Caco-2 (cell line): ENCODE data around the gene LYSMD2. TPM values are rescaled to one million over a fixed set of nuclear protein-coding genes. Genes with fewer than 3 reads are reported as not detected.

ENCODE experiments used
- BruUV-seq: library from RNA; stranded (reverse); fragments of 400-500 nt; replicated peaks from 2 replicates; lab custom pipeline; 2021; lab: Mats Ljungman, UMichigan
- CTCF ChIA-PET: fragments of 300-600 bp; sonication (Branson Sonifier 250); formaldehyde crosslinking; loops from one replicate; lab custom pipeline; 2022; ENCODE audit warnings: antibody characterized with exemption; lab: Charles Lee
- POLR2A ChIA-PET: fragments of 300-600 bp; sonication (Branson Sonifier 250); formaldehyde crosslinking; loops from one replicate; lab custom pipeline; 2022; ENCODE audit warnings: antibody characterized with exemption; lab: Charles Lee
- DNase-seq, 2 experiments: peaks; one replicate each; pipeline versions ENCODE4 v3.0.0 to v3.0.0-alpha.2; 2020 to 2022
- H3K27me3 ChIP-seq: replicated peaks from 2 replicates; pipeline ENCODE4 v1.6.0; 2011; ENCODE audit warnings: low read length; ENCODE audit not compliant: control insufficient read depth, insufficient read depth
- H3K36me3 ChIP-seq: 2 replicates; pipeline ENCODE4 v1.5.1; 2011; ENCODE audit warnings: low read length; ENCODE audit not compliant: control insufficient read depth, insufficient read depth
- H3K4me1 ChIP-seq: fragments of 250-450 bp; sonication (Bioruptor Pico); 2 replicates; pipeline ENCODE4 v1.5.1; 2020; ENCODE audit warnings: mild to moderate bottlenecking
- H3K4me3 ChIP-seq: 2 replicates; pipeline ENCODE4 v1.5.1; 2011; ENCODE audit warnings: low read depth, mild to moderate bottlenecking, control low read depth, low read length
- H3K9me3 ChIP-seq: fragments of 250-450 bp; sonication (Bioruptor Pico); 2 replicates; pipeline ENCODE4 v1.5.1; 2020; ENCODE audit warnings: mild to moderate bottlenecking, moderate library complexity
- H3K27ac Mint-ChIP-seq: one replicate; pipeline ENCODE4 v1.8.0; 2022; ENCODE audit warnings: mixed read lengths; ENCODE audit not compliant: unreplicated experiment
- H3K27me3 Mint-ChIP-seq: one replicate; pipeline ENCODE4 v1.8.0; 2022; ENCODE audit warnings: mixed read lengths; ENCODE audit not compliant: insufficient read depth, unreplicated experiment
- H3K36me3 Mint-ChIP-seq: one replicate; pipeline ENCODE4 v1.8.0; 2022; ENCODE audit warnings: mild to moderate bottlenecking, mixed read lengths; ENCODE audit not compliant: insufficient read depth, unreplicated experiment
- H3K4me1 Mint-ChIP-seq: one replicate; pipeline ENCODE4 v1.8.0; 2022; ENCODE audit warnings: low read depth, mixed read lengths; ENCODE audit not compliant: unreplicated experiment
- H3K4me3 Mint-ChIP-seq: one replicate; pipeline ENCODE4 v1.8.0; 2022; ENCODE audit warnings: mild to moderate bottlenecking, moderate library complexity, mixed read lengths; ENCODE audit not compliant: unreplicated experiment
- H3K9me3 Mint-ChIP-seq: one replicate; pipeline ENCODE4 v1.8.0; 2022; ENCODE audit warnings: mixed read lengths; ENCODE audit not compliant: unreplicated experiment
- intact Hi-C: fragments of 100-400 bp; cut with micrococcal nuclease; formaldehyde crosslinking; loops from one replicate; pipeline ENCODE4 v1.10.0; 2022; ENCODE audit not compliant: unreplicated experiment
- total RNA-seq: library from RNA; stranded (reverse); gene quantifications from 2 replicates; pipeline ENCODE4 v1.2.3, GENCODE V29; 2022
- TF ChIP-seq, protein P1 (sequence below), 2 experiments: fragments of 200-600 bp in 1 of 2; IDR thresholded peaks; 1 replicate in 1 of 2; 2 replicates in 1 of 2; pipeline versions ENCODE4 v1.5.1 to v1.8.0; 2011 to 2022; ENCODE audit warnings: antibody characterized with exemption in 1 of 2, control low read depth in 1 of 2, inconsistent platforms in 1 of 2, low read depth in 1 of 2, low read length in 1 of 2, mild to moderate bottlenecking in 1 of 2, moderate library complexity in 1 of 2; ENCODE audit not compliant: insufficient read depth in 1 of 2, severe bottlenecking in 1 of 2, unreplicated experiment in 1 of 2

Gene LYSMD2
- total RNA-seq, 1 experiment from 2014 or later: 0.29 TPM

DNA sequence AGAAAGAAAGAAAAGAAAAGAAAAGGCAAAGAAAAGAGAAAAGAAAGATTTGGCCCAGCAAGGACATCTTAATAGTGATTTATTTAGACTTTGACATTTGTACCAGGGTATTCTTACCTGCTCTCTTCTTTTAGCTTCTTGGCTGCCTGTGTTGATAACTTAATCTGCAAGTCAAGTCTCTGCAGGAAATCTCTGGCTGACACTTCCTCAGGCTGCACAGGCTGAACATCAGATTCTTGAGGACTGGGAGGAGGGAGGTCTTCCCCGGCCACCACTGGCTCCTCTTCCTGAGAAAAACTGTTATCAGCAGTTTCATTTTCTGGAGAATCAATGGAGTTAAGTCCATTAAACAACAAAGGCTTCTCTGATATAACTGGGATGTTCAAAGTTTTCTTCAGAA lies 12.8 kb downstream of the LYSMD2 start:
- Histone ChIP-seq H3K9me3 (no peaks in the 10 kb centered on the region), H3K4me3 (no peak overlapping the region), H3K27me3 (no peaks in the 10 kb centered on the region), H3K4me1 (peaks cover 4% of the 10 kb centered on the region), H3K36me3 (no peaks in the 10 kb centered on the region)
- Mint-ChIP-seq H3K4me1 (peaks cover 12% of the 10 kb centered on the region), H3K9me3 (no peaks in the 10 kb centered on the region), H3K4me3 (no peak overlapping the region), H3K27me3 (no peaks in the 10 kb centered on the region), H3K27ac (no peak overlapping the region), H3K36me3 (no peaks in the 10 kb centered on the region)
- POLR2A ChIA-PET: no interaction called here
- intact Hi-C loops: no loop called here
- TF ChIP-seq, protein P1, sequence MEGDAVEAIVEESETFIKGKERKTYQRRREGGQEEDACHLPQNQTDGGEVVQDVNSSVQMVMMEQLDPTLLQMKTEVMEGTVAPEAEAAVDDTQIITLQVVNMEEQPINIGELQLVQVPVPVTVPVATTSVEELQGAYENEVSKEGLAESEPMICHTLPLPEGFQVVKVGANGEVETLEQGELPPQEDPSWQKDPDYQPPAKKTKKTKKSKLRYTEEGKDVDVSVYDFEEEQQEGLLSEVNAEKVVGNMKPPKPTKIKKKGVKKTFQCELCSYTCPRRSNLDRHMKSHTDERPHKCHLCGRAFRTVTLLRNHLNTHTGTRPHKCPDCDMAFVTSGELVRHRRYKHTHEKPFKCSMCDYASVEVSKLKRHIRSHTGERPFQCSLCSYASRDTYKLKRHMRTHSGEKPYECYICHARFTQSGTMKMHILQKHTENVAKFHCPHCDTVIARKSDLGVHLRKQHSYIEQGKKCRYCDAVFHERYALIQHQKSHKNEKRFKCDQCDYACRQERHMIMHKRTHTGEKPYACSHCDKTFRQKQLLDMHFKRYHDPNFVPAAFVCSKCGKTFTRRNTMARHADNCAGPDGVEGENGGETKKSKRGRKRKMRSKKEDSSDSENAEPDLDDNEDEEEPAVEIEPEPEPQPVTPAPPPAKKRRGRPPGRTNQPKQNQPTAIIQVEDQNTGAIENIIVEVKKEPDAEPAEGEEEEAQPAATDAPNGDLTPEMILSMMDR (IDR thresholded peaks at IDR 0.05; ENCODE audit: insufficient read depth in 1 of 2, low read depth in 1 of 2, low read length in 1 of 2, severe bottlenecking in 1 of 2, unreplicated experiment in 1 of 2): no peak
- DNase-seq: no peak
- CTCF ChIA-PET: no interaction called here
- BruUV-seq: no TSS peak

DNA sequence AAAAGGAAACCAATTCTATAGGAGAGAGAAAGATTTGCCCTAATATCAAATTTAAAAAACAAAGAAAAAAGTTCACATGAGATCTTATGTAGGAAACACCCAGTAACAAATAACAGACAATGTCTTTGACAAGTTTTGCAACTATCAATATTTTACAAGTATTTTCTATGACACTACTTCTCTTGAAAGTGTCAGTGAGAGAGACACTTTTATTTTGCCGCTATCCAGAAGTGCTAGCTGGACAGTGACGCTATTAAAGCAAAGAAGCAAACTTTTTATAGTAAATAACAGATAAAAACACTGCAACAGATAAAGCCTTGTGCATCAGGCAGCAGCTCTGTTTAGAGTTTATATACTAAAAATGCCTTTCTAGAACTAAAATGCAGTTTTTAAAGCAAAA lies 13.3 kb downstream of the LYSMD2 start:
- no peaks in the 10 kb centered on the region for H3K27me3 Mint-ChIP-seq
- no TSS peak for BruUV-seq
- H3K27ac Mint-ChIP-seq: no peak overlapping the region
- no peaks in the 10 kb centered on the region for H3K9me3 Mint-ChIP-seq
- TF ChIP-seq, protein P1 (IDR thresholded peaks at IDR 0.05; ENCODE audit: insufficient read depth in 1 of 2, low read depth in 1 of 2, low read length in 1 of 2, severe bottlenecking in 1 of 2, unreplicated experiment in 1 of 2): no peak
- no peak overlapping the region for H3K4me3 Mint-ChIP-seq
- H3K36me3 ChIP-seq: no peaks in the 10 kb centered on the region
- ChIA-PET CTCF (no interaction called here), POLR2A (no interaction called here)
- peaks cover 4% of the 10 kb centered on the region for H3K4me1 ChIP-seq
- no peaks in the 10 kb centered on the region for H3K9me3 ChIP-seq
- no peak for DNase-seq
- H3K27me3 ChIP-seq: no peaks in the 10 kb centered on the region
- intact Hi-C loops: no loop called here
- no peaks in the 10 kb centered on the region for H3K36me3 Mint-ChIP-seq
- H3K4me1 Mint-ChIP-seq: peaks cover 12% of the 10 kb centered on the region
- H3K4me3 ChIP-seq: no peak overlapping the region

DNA sequence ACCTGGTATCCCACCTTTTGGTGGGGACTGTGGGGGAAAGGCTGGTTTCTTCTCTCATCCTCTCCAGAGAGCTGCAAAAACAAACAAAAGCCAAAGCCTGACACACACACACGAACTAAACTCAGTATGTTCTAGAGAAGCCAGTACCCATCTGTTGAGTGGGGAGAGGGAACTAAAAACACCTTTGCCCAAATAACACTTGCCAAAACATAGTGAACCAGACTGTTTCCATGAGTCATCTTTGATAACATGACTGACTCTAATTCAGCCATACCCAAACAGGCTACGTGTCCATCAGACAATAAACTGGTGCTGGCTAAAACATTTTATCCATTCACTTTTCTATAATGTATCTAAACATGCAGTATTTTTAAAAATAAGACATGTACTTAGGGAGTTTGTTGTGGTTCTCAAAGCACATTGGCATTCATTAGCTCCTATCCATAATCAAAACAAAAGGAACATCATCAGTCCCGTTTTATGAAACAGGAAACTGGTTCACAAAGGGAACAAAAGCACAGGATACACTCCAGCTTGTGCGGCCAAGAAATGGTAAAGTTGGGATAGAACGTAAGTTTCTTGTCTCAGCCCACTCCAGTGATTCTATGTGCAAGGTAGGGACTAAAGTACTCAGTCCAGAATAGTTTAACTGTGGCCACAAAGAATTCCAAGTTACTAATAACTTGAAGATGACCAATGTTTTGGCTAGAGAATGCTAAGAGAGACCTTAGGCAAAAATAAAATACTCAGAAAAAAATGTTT lies 16.1 kb downstream of the LYSMD2 start:
- Mint-ChIP-seq H3K4me1 (peaks cover 12% of the 10 kb centered on the region), H3K27ac (no peak overlapping the region), H3K4me3 (no peak overlapping the region), H3K27me3 (no peaks in the 10 kb centered on the region), H3K9me3 (no peaks in the 10 kb centered on the region), H3K36me3 (no peaks in the 10 kb centered on the region)
- no peak for DNase-seq
- H3K36me3 ChIP-seq: no peaks in the 10 kb centered on the region
- intact Hi-C loops: no loop called here
- ChIA-PET CTCF (no interaction called here), POLR2A (no interaction called here)
- H3K4me1 ChIP-seq: peaks cover 4% of the 10 kb centered on the region
- TF ChIP-seq, protein P1 (IDR thresholded peaks at IDR 0.05; ENCODE audit: insufficient read depth in 1 of 2, low read depth in 1 of 2, low read length in 1 of 2, severe bottlenecking in 1 of 2, unreplicated experiment in 1 of 2): no peak
- BruUV-seq: no TSS peak
- no peaks in the 10 kb centered on the region for H3K27me3 ChIP-seq
- no peaks in the 10 kb centered on the region for H3K9me3 ChIP-seq
- H3K4me3 ChIP-seq: no peak overlapping the region
